ENCODE measurements around the gene CPNE1.

Gene CPNE1

DNA sequence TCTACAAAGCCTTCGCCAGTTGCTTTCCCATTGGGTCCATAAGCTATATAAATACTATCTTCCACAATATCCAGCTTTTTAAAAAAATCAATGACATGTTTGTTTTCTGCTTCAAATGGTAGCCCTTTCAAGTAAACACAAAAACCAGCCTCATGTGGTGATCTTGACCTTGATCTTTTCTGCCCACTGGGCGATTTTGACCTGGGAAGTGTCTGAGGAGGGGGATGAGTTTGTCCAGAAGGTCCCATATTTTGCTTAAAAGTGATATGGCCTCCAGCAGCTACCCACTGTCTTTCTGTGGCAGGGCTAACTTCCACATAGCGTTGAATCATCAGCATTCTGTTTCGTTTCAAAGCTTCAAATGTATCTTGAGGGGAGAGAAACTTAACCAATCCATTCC, 10.8 kb downstream of the CPNE1 start:
- DNase-seq (ENCODE audit: low read depth): no peak

DNA sequence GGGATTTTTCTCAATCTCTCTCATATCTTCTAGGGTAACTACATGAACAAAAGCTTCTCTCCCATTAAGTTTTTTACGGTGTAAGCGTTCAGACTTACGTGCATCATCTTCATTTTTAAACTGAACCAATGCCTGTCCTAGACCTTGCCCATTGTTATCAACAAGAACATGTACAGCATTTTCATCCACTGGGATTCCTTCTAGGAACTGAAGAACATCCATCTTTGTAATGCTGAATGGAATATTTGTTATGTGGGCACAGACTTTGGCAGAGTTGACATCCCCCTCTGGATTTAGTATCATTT, 11.3 kb downstream of the CPNE1 start:
- DNase-seq (ENCODE audit: low read depth): no peak

GRCh38 chr20:35652641-35653429, 11.9 kb downstream of the CPNE1 start:
- DNase-seq (ENCODE audit: low read depth): no peak

GRCh38 chr20:35651958-35652357, 12.7 kb downstream of the CPNE1 start:
- no peak for DNase-seq (ENCODE audit: low read depth)

GRCh38 chr20:35650632-35651031, 14.1 kb downstream of the CPNE1 start:
- no peak for DNase-seq (ENCODE audit: low read depth)

DNA sequence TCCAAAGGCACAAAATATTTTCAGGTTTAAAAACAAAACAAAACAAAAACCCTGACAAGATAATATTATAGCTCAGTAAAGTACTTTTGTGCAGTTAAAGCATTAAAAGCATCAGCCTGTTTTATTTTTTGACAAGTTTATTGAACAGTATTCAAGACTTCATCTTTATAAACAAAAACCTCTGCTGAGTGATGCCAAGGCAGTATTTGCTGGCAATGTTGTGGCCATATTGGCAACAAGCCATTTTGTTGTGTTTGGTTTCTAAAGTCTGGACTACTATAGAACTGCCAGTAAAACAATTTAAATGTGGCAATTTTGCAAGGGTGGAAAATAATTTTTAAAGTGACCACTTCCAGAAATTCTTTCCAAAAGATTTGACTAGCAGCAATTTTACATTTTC, 15.9 kb downstream of the CPNE1 start:
- DNase-seq (ENCODE audit: low read depth): no peak

DNA sequence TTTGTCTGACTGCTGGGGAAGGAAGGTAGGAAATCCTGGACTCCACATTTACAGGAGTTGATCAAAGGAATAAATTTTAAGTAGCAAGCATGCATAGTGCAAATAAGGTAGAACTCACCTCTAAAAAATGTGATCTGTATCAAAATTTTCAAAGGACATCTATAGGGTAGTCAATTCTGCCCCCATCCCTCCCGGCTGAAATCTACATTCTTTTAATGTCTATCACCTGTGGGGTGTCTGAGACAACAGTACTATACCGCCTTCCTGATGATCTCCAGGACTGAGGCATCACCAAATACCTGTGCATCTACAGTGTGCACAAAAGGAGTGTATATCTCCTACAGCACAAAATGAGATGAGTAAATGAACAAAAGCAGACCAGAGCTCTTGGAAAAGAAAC, 19.9 kb downstream of the CPNE1 start:
- no peak for DNase-seq (ENCODE audit: low read depth)

GRCh38 chr20:35643045-35643444, 21.7 kb downstream of the CPNE1 start:
- DNase-seq (ENCODE audit: low read depth): no peak

DNA sequence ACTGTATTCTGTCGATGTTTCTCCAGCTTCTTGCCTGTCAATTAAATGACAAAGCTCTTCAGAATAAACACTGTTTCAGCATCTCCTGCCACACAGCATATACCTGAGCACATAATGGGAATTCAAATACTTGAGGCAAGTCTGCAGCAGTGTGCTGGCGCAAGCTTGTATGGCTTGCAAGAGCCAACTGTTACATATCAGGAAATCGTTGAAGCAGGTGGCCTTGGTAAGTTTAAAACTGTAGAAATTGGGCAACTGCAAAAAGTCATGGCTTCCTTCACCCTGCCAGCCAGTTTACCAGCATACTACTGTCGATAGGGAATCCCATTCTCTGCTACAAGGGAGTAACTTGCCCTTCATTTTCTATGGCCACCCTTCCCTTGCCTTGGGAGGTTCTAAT, 23.0 kb downstream of the CPNE1 start:
- DNase-seq (ENCODE audit: low read depth): no peak

- DNase-seq (ENCODE audit: low read depth): no peak
Measured at GRCh38 chr20:35640724-35641123, 24.0 kb downstream of the CPNE1 start.

DNA sequence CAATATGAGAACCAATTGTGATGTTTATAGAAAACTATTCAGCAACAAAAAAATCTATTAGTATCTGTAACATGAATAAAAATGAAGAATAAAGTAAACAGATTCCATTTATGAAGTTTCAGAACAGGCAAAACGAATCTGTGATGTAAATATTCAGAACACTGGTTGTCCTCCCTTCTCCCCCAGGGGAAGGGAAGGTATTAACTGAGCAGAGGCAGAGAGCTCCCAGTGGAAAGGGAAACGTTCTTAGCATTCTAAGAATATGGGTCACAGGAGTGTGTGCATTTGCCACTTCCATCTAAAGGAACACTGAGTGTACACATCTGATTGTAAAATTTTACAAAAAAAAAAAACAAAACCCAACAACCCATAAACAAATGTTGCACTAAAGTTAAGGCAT, 25.9 kb downstream of the CPNE1 start:
- DNase-seq (ENCODE audit: low read depth): no peak

DNA sequence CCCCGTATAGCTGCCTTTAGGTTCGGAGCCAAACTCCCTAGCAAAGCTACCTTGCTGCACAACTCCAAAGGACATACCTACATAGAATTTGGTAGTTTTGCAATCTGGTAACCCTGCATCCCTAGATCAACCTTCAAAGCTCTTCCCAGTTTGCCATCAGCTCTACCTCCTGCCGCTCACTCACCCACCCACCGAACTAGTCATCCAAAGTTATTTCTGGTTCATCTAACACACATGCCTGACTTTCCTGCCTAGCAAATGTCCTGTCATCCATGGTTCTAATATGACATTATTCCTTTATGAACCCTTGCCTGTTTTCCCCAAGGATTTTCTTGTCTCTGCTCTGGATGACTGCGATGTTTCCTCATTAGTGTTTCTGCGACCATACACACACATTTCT, 27.4 kb downstream of the CPNE1 start:
- no peak for DNase-seq (ENCODE audit: low read depth)

DNA sequence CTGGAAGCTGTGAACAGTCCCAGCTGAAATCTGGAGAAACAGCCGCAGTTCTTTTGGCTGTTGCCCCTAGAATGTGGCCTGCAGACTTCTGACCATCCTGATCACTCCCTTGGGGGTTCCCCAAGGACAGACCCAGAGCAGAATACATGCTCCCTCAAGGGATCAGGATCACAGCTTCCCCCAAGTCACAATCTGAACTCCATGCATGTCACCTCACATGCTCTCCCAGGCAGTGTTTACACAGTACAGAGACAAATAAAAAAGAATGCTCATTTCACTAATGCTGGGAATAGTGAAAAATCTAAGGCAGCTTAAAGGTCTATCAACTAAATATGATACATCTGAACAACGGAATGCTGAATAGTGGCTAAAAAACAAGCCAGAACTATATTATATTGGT, 28.6 kb downstream of the CPNE1 start:
- no peak for DNase-seq (ENCODE audit: low read depth)

GRCh38 chr20:35635652-35636051, 29.0 kb downstream of the CPNE1 start:
- no peak for DNase-seq (ENCODE audit: low read depth)

DNA sequence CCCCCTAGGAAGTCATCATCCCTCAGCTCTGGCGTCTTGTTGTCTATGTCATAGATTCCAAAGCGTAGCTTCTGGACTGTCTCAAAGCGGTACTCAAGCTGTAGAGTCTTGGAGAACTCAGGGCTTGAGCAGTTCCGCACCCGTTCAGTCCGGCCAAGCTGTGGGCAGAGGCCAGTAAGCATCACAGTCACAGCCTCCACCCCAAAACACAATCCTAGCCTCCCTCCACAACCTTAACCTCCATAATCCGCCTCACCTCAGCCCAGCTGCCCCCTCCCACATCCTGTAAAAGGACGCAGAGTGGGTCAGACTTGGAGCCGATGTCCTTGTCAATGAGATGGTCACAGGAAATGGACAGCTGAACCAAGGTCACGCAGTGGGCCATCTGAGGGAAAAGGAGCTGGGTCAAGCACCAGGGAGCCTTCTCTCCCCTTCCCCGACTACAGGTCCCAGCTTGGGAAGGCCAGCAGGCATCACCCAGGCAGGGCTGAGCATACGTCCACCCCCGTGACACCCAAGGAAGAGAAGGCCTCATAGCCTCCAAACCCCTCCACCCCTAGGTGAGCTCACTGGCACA, 32.1 kb downstream of the CPNE1 start:
- no peak for DNase-seq (ENCODE audit: low read depth)

- no peak for DNase-seq (ENCODE audit: low read depth)
Measured at GRCh38 chr20:35630636-35631035, 34.1 kb downstream of the CPNE1 start.

DNA sequence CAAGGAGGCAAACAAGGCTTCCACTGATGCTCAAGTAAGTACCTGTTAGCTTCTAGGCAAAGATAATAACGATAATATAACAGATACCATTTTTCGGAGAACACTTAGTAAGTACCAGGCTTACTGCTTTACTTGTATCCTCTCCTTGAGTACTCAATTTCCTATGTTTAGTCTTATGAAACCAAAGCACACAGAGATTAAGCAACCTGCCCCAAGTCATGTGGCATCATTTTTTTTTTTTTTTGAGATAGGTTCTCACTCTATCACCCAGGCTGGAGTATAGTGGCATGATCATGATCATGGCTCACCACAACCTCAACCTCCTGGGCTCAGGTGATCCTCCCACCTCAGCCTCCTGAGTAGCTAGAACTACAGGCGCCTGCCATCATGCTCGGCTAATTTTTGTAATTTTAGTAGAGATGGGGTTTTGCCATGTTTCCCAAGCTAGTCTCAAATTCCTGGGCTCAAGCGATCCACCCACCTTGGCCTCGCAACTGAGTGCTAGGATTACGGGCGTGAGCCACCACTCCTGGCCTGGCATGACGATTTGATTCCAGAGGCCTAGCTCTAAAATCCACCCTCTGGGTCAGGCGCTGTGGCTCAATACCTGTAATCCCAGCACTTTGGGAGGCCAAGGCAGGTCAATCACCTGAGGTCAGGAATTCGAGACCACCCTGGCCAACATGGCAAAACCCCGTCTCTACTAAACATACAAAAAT, 35.1 kb downstream of the CPNE1 start:
- DNase-seq (ENCODE audit: low read depth): no peak

- no peak for DNase-seq (ENCODE audit: low read depth)
Measured at GRCh38 chr20:35627121-35627520, 37.6 kb downstream of the CPNE1 start.

- no peak for DNase-seq (ENCODE audit: low read depth)
Measured at GRCh38 chr20:35626386-35627001, 38.2 kb downstream of the CPNE1 start.

GRCh38 chr20:35625584-35626385, 38.9 kb downstream of the CPNE1 start:
- DNase-seq (ENCODE audit: low read depth): no peak

- no peak for DNase-seq (ENCODE audit: low read depth)
Measured at GRCh38 chr20:35621560-35621946, 43.1 kb downstream of the CPNE1 start.

- no peak for DNase-seq (ENCODE audit: low read depth)
Measured at GRCh38 chr20:35620818-35621559, 43.7 kb downstream of the CPNE1 start.
